Stimulated activated CD4-positive, alpha-beta T cell treated with anti-CD3 and anti-CD28 coated beads, Interleukin-2, amount 100 ng/mL, for 48 hours (primary cell): ENCODE results near the gene ZNRF1.

Experiments used
- DNase-seq, 2 donors: peaks; one replicate each; pipeline ENCODE4 v3.0.0-alpha.2; 2020

Gene ZNRF1

DNA sequence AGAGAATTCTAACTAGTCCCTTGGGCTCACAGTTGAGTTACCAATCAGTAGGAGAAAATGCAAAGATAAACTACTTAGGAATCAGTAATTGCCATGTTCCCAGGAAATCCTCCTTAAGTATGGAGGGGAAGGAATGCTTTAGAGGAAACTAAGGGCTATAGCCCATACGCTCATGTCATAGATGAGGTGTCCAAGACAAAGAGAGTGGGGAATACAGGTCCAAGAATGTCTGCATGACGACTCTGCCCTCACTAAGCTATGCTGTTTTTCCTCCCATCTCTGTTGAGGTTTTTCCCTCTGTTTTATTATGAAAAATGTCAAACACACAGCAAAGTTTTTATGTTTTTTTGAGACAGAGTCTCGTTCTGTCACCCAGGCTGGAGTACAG is 101.8 kb downstream of the ZNRF1 start:
- no peak for DNase-seq

GRCh38 chr16:75101635-75102034 is 102.8 kb downstream of the ZNRF1 start:
- DNase-seq, result no peak

DNA sequence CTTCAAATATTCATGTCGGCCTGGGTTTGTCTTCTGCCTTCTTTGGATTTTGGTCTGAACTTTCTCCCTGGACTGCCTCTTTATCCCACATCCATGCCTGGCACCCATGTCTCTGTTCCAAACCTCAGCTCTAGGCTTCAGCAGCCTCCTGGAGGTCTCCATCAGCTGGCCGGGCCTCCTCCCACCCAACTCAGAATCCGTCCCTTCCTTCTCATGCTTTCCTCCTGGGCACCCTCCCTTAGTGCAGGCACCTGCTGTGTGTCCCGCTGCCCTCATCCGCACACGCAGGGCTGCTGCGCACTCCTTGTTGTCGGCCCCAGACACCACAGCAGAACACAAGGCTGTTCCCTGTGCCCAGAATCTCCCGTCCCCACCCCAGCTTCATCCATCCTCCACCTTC is 103.8 kb downstream of the ZNRF1 start:
- no peak for DNase-seq

- DNase-seq, result no peak
Observed at GRCh38 chr16:75103994-75104393, 105.2 kb downstream of the ZNRF1 start.

GRCh38 chr16:75104836-75105235 is 106.0 kb downstream of the ZNRF1 start:
- no peak for DNase-seq

DNA sequence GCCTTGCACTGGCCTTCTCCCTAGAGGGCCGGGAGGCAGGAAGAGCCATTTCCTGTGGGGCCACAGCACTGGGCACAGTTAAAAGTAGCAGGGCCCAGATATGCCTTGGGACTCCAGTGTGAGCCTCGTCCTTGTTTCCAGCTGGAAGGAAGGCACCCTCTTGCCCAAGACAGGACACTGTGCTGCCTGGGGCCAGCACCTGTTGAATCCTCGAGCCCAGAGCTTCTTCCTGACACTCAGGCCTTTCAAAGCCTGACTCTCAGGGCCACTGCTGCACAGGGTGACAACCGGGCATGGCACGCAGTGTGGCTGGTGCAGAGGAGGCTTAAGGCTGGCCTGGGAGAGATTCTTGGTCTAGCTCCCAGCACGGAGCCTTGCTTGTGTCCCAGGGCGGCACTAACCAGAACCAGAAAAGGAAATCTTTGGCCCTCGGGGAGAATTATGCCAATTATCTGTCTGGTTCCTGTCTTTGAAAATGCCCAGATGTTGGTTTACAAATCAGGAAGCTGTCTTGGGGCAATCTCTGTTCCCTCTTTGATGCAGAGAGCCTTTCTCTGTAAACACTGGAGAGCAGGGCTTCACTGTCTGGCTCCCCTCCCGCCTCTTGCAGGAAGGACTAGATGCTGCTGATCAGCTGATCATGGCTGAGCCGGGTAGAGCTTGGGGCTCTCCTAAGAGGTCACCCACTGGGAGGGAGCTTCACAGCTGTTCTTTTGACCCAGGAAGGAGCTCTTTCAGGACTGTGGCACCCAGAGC is 106.7 kb downstream of the ZNRF1 start:
- DNase-seq, result no peak

GRCh38 chr16:75106351-75107274 is 107.8 kb downstream of the ZNRF1 start:
- DNase-seq, result no peak

DNA sequence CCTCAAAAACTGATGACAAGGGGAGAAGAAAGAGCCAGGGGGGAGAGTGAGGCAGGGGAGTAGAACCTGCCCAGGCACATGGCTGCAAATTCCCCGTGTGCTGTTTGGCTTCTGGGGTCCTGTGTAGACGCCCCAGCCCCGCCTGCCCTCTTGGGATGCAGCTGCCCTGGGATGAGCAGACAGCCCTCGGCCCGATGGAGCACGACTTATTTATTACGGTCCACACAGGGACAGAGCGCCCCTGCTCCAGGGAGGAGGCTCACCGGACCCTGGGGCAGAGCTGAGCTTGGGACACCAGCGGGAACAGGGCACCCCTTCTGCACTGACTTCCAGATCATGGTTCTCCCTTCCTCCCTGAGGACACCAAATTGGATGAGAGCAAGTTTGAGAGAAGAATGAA is 108.7 kb downstream of the ZNRF1 start:
- DNase-seq, result no peak

DNA sequence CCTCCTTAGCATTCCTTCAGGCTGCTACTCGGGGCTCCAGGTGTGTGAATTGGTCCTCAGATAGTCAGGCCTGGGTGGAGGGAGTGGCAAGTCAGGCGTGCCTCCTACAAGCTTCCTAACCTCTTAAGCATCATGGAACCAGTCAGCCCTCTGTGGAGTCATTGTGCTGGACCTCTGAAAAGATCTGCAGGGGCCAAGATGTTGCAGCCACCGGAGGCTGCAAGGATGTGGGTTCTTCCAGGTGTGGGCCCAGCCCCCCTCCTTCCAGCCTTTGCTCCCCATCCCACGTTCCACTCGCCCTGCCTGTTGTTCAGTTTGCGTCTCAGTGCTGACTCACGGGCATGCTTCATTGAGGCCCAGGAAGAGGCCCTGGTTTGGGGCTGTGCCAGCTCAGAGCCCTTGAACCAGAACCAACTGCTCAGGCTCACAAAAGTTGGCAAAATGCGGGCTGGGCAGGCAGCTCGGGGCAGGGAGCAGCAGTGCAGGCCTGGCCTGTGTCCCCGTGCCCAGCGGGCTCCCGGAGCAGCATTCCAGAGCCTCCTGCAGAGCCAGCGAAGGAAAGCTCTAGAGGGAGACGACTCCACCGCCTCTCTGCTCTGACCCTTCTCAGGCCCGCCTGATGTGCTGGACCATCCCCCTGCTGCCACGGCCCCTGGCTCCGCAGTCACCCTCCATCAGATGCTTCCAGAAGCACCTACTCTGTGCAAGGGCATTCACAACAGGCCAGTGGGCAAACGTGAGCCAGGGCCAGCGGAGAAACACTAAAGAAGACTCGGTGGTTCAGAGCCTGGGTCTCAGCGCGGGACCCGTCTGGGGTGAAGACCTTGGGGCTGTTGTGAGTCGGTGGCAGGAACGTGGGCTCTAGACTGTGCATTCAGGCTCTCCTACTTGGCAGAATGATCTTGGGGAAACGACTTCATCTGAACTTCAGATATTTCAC is 110.2 kb downstream of the ZNRF1 start:
- DNase-seq, result peak; percentile 69 to 75

GRCh38 chr16:75109732-75110243 is 111.0 kb downstream of the ZNRF1 start:
- no peak for DNase-seq

GRCh38 chr16:75110637-75111513 is 112.1 kb downstream of the ZNRF1 start:
- peak; percentile 80 for DNase-seq

DNA sequence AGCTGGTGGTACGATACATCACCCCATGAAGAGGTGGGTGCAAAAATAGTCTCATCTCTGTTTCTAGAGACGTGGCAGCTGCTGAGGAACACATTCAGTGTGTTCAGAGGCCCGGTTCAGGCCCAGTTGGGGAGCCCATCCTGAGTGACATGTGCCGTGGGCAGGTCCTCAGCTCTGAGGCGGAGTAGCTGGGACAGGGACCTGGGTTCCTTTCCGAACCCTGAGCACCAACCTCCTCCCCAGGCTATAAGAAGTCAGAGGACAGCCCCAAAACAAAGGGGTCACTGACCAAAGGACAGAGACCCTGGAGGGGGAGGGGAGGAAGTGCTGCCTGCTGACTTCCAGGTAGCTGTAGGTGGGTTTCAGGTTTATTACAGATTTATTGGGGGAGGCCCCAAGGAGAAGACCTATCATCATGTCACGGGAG is 112.7 kb downstream of the ZNRF1 start:
- no peak for DNase-seq

DNA sequence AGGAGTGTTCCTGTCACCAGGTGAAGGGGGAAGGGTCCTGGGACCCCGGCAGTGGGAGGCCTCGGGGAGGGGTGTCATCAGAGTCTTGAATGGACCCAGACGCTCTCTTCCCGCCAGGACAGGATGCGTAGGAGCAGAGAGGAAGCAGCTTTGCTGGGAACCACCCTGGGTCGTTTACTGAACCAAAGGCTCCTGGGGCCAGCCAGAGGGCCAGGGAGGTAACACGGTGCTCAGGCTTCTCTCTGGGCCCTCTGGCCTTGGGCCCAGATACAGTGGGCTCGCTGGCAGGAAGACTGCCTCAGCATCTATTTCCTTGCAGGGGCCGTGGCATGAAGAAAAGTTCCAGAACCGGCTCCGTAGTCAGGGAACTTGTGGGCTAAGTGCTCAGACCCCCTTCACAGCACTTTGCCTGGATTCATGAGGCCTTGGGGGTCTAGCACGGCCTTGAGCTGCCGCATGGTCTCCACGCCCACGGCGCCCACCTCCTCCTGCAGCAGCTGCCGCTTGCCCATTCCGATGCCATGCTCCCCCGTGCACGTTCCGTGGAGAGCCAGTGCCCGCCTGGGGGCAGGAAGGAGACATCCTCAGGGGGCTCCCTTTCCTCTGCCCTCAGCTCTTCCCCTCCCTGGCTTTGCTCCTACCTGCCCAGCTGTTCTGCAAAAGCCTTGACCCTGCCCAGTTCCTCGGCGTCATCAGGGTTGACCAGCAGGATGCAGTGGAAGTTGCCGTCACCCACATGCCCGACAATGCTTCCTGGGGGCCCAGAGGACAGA is 113.3 kb downstream of the ZNRF1 start:
- DNase-seq, result no peak

DNA sequence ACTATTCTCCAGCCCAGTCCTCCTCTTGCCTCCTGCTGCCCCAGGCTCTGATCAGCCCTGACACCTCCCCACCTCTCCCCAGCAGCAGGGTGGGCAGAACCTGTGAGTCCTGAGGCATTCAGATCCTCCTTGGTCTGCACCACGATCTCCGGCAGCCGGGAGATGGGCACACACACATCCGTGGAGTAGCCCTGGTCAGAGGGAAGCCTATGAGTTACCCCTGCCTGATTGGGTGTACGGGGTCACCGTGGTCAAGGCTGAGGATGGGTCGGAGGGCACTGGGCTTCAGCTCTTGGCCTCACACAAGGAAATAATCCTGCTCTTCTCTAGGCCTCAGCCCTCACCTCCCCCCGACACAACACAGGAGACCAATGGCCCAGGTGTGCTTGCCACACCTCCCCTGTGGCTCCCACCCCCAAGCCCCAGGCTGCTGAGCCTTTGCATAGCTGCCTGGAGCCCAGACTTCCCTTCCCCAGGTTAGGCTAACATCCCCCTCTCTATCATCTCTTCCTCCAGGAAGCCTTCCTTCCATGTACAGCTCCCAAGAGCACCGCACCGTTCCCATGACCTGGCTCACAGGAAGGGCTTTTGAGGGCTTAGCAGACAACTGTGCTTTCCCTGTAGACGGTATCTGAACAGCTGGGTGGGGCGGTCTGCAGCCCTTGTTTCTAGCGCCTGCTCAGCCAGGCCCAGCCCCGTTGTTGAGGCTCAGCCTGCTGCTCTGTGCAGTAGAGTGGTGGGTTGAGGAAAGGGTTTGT is 114.1 kb downstream of the ZNRF1 start:
- no peak for DNase-seq

DNA sequence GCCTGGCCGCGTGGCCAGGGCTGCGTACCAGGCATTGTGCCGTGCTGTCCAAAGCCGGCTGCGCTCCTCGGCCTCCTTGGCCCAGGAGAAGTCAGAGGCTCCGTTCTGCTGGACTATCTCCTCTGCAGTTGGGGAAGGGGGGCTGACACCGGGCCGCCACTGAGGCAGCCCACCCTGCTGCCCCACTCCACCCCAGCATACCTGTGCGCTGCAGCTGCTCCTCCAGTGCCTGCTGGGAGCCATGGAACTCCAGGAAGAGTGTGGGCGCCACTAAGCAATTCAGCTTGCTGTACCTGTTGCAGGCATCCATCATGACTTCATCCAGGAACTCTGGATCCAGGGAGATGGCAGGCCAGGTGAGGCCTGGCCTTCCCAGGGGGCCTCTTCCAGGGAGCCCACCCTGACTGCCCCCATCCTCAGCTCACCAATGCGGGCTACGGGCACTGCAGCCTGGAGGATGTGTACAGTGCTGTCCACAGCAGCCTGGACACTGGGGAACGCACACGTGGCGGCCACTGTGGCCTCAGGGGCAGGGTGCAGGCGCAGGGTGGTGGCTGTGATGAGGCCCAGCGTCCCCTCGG is 114.8 kb downstream of the ZNRF1 start:
- DNase-seq, result no peak

GRCh38 chr16:75114179-75114945 is 115.5 kb downstream of the ZNRF1 start:
- no peak for DNase-seq

GRCh38 chr16:75114946-75115825 is 116.4 kb downstream of the ZNRF1 start:
- DNase-seq, result no peak
